ENCODE data around the gene MAN2A2. TPM values are rescaled to one million over a fixed set of nuclear protein-coding genes. Genes with fewer than 3 reads are reported as not detected.

The MAN2A2 gene
- total RNA-seq, 6 experiments from 2014 or later: 41.4 to 91.6 (median 59.8) TPM

DNA sequence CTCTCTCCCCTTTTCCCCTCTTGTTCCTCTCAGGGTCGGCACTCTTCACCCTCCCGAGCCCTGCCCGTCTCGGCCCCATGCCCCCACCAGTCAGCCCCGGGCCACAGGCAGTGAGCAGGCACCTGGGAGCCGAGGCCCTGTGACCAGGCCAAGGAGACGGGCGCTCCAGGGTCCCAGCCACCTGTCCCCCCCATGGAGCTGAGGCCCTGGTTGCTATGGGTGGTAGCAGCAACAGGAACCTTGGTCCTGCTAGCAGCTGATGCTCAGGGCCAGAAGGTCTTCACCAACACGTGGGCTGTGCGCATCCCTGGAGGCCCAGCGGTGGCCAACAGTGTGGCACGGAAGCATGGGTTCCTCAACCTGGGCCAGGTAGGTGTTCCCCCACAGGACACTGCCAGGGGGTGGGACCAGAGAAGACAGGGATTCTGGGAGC, 27.5 kb upstream of the MAN2A2 start:
- no CpG with 5 or more reads among the region's 12 CpGs for WGBS (ENCODE audit: insufficient coverage, low coverage, low lambda C conversion rate, missing lambda C conversion rate)
- TF ChIP-seq, protein P1, sequence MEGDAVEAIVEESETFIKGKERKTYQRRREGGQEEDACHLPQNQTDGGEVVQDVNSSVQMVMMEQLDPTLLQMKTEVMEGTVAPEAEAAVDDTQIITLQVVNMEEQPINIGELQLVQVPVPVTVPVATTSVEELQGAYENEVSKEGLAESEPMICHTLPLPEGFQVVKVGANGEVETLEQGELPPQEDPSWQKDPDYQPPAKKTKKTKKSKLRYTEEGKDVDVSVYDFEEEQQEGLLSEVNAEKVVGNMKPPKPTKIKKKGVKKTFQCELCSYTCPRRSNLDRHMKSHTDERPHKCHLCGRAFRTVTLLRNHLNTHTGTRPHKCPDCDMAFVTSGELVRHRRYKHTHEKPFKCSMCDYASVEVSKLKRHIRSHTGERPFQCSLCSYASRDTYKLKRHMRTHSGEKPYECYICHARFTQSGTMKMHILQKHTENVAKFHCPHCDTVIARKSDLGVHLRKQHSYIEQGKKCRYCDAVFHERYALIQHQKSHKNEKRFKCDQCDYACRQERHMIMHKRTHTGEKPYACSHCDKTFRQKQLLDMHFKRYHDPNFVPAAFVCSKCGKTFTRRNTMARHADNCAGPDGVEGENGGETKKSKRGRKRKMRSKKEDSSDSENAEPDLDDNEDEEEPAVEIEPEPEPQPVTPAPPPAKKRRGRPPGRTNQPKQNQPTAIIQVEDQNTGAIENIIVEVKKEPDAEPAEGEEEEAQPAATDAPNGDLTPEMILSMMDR (IDR thresholded peaks at IDR 0.05): no peak
- no peak for TF ChIP-seq POLR2A (IDR thresholded peaks at IDR 0.05)
- Histone ChIP-seq H3K27me3 (no peaks in the 10 kb centered on the region), H3K4me3 (no peak overlapping the region), H3K4me1 (peaks cover 0 to 39% (median 4%) of the 10 kb centered on the region in 4 donors), H3K9me3 (no peaks in the 10 kb centered on the region), H3K36me3 (peaks cover 16 to 47% (median 34%) of the 10 kb centered on the region in 4 donors), H3K27ac (peak overlapping the region in 1 of 3 donors; percentile 37)
- intact Hi-C loops (cut with DNase I): no loop called here
- ATAC-seq (no peak), DNase-seq (peak in 1 of 3 donors; percentile 69)

DNA sequence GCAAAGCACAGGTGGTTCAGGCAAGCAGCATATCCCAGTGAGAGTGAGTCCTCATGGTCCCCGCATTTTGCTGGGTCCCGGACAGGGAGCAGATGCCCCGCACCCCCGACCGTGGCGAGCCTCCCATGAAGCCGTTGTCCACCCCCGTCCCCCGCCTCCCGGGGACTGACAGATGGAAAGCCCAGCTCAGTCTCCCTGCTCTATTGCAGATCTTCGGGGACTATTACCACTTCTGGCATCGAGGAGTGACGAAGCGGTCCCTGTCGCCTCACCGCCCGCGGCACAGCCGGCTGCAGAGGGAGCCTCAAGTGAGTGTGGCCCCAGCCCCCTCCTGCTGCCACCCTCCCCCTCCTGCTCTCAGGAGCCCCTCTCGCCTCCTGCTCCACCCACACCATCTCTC, 27.1 kb upstream of the MAN2A2 start:
- peaks cover 16 to 52% (median 38%) of the 10 kb centered on the region in 4 donors for H3K36me3 ChIP-seq

DNA sequence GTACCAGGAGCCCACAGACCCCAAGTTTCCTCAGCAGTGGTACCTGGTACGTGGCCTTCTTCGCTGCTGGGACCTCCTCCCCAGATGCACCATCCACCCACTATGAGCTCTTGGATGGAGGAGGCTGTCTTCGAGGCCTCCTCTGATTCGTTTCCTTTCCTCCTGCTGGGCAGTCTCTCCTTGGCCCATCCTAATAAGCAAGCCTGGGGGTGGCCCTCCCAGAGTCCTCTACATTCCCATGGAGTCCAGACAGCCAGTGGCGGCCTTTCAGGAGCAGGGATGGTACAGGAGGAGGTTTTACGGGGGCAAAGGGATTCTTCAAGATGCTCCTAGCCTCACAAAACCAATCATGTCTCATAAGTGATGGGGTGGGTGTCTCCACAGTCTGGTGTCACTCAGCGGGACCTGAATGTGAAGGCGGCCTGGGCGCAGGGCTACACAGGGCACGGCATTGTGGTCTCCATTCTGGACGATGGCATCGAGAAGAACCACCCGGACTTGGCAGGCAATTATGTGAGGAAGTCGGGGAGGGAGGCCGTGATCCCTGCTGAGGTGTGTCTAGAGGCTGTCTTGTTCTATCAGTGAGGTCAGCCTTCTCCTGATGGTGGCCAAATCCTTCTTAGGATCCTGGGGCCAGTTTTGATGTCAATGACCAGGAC, 26.5 kb upstream of the MAN2A2 start:
- Histone ChIP-seq H3K4me3 (no peak overlapping the region), H3K36me3 (peaks cover 16 to 57% (median 40%) of the 10 kb centered on the region in 4 donors), H3K4me1 (peaks cover 0 to 42% (median 5%) of the 10 kb centered on the region in 4 donors), H3K27ac (peak overlapping the region in 1 of 3 donors; percentile 10), H3K27me3 (no peaks in the 10 kb centered on the region), H3K9me3 (no peaks in the 10 kb centered on the region)
- DNase-seq (no peak), ATAC-seq (no peak)
- intact Hi-C loops (cut with DNase I): no loop called here
- TF ChIP-seq, protein P1 (IDR thresholded peaks at IDR 0.05): no peak
- TF ChIP-seq POLR2A (IDR thresholded peaks at IDR 0.05): no peak
- 96% methylated on average over 5 of the region's 15 CpGs for WGBS (ENCODE audit: insufficient coverage, low coverage, low lambda C conversion rate, missing lambda C conversion rate)

More for the DNA sequence above, 27.1 kb upstream of the MAN2A2 start:
- Histone ChIP-seq H3K9me3 (no peaks in the 10 kb centered on the region), H3K4me1 (peaks cover 0 to 36% (median 3%) of the 10 kb centered on the region in 4 donors), H3K27ac (peak overlapping the region in 1 of 3 donors; percentile 37), H3K4me3 (no peak overlapping the region), H3K27me3 (no peaks in the 10 kb centered on the region)
- ATAC-seq (no peak), DNase-seq (peak in 1 of 3 donors; percentile 45)
- TF ChIP-seq, protein P1 (IDR thresholded peaks at IDR 0.05): no peak
- no peak for TF ChIP-seq POLR2A (IDR thresholded peaks at IDR 0.05)
- intact Hi-C loops (cut with DNase I): no loop called here
- WGBS (ENCODE audit: insufficient coverage, low coverage, low lambda C conversion rate, missing lambda C conversion rate): 94% methylated on average over 4 of the region's 20 CpGs

DNA sequence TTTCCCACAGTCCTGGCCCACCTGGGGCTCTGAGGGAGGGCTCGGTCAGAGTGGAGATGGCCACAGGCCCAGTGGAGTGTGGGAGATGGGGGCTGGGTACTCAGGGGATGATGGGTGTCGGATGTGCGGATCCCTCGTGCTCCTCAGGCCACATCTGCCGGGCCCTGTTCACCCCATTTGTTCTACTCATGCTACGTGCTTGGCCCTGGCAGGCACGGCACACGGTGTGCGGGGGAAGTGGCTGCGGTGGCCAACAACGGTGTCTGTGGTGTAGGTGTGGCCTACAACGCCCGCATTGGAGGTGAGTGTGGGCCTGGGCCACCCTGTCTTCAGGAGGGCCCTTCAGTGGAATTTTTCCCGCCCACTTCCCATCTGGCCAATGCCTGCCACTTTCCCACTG, 25.8 kb upstream of the MAN2A2 start:
- intact Hi-C loops (cut with DNase I): no loop called here
- 80% methylated on average over 2 of the region's 14 CpGs for WGBS (ENCODE audit: insufficient coverage, low coverage, low lambda C conversion rate, missing lambda C conversion rate)
- Histone ChIP-seq H3K36me3 (peaks cover 16 to 64% (median 40%) of the 10 kb centered on the region in 4 donors), H3K27ac (no peak overlapping the region), H3K9me3 (no peaks in the 10 kb centered on the region), H3K4me3 (no peak overlapping the region), H3K27me3 (no peaks in the 10 kb centered on the region), H3K4me1 (peaks cover 0 to 49% (median 9%) of the 10 kb centered on the region in 4 donors)
- peak in 1 of 3 donors; percentile 52 for DNase-seq
- ATAC-seq: no peak
- TF ChIP-seq, protein P1 (IDR thresholded peaks at IDR 0.05): no peak
- no peak for TF ChIP-seq POLR2A (IDR thresholded peaks at IDR 0.05)

Measured in right lobe of liver (tissue), 6 donors.